Lower lobe of right lung (tissue), 2 donors: Measurements from ENCODE around the gene SLC35A4. TPM values are rescaled to one million over a fixed set of nuclear protein-coding genes. Genes with fewer than 3 reads are reported as not detected.

ENCODE experiments used
- ATAC-seq, 2 donors: fragments of 200-7000 bp; cut with Tn5 transposase; one replicate each; pipeline ENCODE4 v1.9.1; 2020 to 2022; ENCODE audit warnings: mild to moderate bottlenecking in 2 of 2, moderate library complexity in 2 of 2
- DNase-seq: peaks from one replicate; pipeline ENCODE4 v3.0.0-alpha.2; 2020
- H3K27ac ChIP-seq: fragments of 200-600 bp; one replicate; pipeline ENCODE4 v1.8.0; 2022
- H3K27me3 ChIP-seq: fragments of 200-600 bp; one replicate; pipeline ENCODE4 v1.8.0; 2022; ENCODE audit warnings: low read depth
- H3K36me3 ChIP-seq: fragments of 200-600 bp; one replicate; pipeline ENCODE4 v1.8.0; 2022; ENCODE audit warnings: mild to moderate bottlenecking
- H3K4me1 ChIP-seq: fragments of 200-600 bp; one replicate; pipeline ENCODE4 v1.8.0; 2022
- H3K4me3 ChIP-seq: fragments of 200-600 bp; one replicate; pipeline ENCODE4 v1.8.0; 2022; ENCODE audit warnings: mild to moderate bottlenecking
- H3K9me3 ChIP-seq: fragments of 200-600 bp; one replicate; pipeline ENCODE4 v1.8.0; 2022
- intact Hi-C: fragments of 100-400 bp; cut with DNase I; formaldehyde crosslinking; loops from one replicate; pipeline ENCODE4 v1.11.0; 2022
- total RNA-seq: library from RNA; stranded (reverse); fragmentation: NEBNext Ultra II Directional; extraction: Animal tissue kit (Norgen Biotek cat#: 25700); gene quantifications from one replicate; pipeline ENCODE4 v1.2.1, GENCODE V29; 2021
- TF ChIP-seq, protein P1 (sequence below): fragments of 200-600 bp; IDR thresholded peaks from one replicate; pipeline ENCODE4 v1.8.0; 2022; ENCODE audit warnings: antibody characterized with exemption, mild to moderate bottlenecking
- donor health status: DM: no; HTN: yes; CAD: no; lungs with severe emphysema.

SLC35A4 gene
- total RNA-seq, 1 donor from 2014 or later = 71.8 TPM

DNA sequence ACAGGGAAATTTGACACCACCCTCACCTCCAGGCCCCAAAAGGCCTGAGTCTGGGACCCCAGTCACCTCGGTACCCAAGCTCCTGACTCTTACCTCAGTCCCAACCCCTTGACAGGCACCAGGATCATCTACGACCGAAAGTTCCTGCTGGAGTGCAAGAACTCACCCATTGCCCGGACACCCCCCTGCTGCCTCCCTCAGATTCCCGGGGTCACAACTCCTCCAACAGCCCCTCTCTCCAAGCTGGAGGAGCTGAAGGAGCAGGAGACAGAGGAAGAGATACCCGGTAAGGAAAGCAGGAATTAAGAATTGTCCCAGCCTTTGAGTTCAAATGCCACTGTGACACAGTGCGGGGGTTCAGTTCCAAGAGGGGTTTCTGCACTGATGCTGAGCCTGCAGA lies 15.8 kb upstream of the SLC35A4 start:
- H3K27me3 ChIP-seq = no peaks in the 10 kb centered on the region
- H3K36me3 ChIP-seq = peaks cover 53% of the 10 kb centered on the region
- ATAC-seq (no peak), DNase-seq (no peak)
- TF ChIP-seq, protein P1, sequence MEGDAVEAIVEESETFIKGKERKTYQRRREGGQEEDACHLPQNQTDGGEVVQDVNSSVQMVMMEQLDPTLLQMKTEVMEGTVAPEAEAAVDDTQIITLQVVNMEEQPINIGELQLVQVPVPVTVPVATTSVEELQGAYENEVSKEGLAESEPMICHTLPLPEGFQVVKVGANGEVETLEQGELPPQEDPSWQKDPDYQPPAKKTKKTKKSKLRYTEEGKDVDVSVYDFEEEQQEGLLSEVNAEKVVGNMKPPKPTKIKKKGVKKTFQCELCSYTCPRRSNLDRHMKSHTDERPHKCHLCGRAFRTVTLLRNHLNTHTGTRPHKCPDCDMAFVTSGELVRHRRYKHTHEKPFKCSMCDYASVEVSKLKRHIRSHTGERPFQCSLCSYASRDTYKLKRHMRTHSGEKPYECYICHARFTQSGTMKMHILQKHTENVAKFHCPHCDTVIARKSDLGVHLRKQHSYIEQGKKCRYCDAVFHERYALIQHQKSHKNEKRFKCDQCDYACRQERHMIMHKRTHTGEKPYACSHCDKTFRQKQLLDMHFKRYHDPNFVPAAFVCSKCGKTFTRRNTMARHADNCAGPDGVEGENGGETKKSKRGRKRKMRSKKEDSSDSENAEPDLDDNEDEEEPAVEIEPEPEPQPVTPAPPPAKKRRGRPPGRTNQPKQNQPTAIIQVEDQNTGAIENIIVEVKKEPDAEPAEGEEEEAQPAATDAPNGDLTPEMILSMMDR = no peak
- intact Hi-C loops = no loop called here
- H3K4me1 ChIP-seq = peaks cover 38% of the 10 kb centered on the region
- peak overlapping the region; percentile 96 for H3K27ac ChIP-seq
- no peaks in the 10 kb centered on the region for H3K9me3 ChIP-seq
- peak overlapping the region; percentile 61 for H3K4me3 ChIP-seq

DNA sequence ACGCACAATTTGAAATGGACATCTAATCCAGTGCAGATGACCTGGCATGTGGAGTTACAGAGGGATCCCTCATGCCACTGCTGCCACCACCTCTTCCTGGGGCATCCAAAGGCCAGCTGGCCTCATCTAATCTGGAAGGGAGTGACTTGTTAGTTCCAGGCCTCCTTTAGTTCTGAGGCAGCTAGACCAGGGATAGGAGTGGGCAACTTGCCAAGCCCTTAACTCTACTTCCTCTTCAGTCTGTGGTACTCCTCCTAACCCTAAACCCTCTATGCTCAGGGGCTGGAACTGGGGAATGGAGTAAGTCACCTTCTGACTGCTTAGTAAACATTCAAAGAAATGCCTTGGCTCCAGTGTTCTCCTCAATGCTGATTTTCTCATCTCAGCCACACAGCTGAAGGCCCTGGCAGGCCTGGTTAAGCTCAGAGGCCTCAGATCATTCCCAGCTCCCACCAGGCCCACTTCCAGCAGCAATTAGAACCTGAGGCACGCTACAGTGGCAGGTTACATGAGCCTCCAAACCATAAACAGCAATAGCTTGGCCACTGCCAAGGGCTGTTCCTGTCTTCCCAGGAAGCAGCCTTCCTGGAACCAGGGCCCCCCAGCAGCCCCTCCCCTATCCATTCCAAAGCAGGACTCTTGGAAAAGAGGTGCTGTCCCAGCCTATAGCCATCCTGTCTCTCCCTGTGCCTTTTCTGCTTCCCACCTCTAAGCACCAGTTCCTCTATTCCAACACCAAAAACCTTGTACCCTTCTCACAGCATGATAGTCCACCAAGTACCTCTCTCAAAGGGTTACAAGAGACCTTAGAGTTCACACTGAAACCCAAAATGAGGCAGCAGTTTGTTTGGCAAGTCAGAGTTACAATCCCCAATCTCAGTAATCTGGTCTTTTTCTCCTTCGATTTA lies 15.1 kb upstream of the SLC35A4 start:
- H3K27ac ChIP-seq = peak overlapping the region; percentile 96
- DNase-seq = no peak
- H3K4me1 ChIP-seq = peaks cover 45% of the 10 kb centered on the region
- peak in 1 of 2 donors; percentile 14 for ATAC-seq
- intact Hi-C loops = no loop called here
- TF ChIP-seq, protein P1 = no peak
- no peaks in the 10 kb centered on the region for H3K9me3 ChIP-seq
- H3K27me3 ChIP-seq = no peaks in the 10 kb centered on the region
- H3K36me3 ChIP-seq = peaks cover 46% of the 10 kb centered on the region
- H3K4me3 ChIP-seq = no peak overlapping the region

DNA sequence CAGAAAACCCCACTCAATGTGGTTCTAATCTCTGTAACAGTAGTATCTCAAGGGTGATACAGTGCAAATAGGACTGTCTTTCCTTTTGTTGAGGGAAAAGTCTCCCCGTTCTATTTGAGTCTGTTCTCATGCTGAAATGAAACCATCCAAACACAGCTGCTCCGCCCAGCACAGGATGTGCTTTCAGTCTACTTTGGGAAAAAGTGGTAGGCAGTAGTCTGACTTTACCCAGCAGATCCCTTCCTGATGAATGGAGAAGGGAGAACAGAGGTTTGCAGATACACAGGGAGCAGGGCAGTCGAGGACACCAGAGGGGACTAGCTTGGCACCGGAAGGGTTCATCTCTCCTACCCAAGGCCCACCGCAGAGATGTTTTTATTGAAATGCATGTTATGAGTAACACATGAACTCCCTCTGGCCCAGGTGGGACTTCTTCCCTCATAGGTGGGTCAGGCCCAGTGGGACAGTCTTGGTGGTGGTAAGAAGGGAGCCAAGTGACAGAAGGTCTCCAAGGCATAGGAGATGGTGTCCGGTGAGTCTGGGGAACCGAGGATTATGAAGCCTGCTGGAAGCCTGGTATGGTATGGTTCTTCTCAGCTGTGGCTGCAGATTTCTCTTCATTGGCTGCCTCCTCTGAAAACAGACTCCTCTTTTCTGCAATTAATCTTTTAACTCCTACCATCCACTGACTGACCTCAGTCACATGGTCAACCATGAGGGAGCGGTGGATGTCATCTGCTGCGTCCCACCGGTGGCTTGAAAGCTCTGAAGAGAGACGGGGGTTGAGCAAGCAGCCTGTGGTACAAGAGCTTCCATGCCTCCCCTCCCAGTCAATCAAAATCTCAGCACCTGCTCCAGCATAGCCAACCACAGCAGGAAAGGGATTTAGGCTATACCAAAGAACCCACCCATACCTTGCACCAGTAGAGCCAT lies 14.2 kb upstream of the SLC35A4 start:
- H3K36me3 ChIP-seq = peaks cover 37% of the 10 kb centered on the region
- DNase-seq (no peak), ATAC-seq (no peak)
- no peak overlapping the region for H3K4me3 ChIP-seq
- TF ChIP-seq, protein P1 = no peak
- H3K4me1 ChIP-seq = peaks cover 55% of the 10 kb centered on the region
- intact Hi-C loops = no loop called here
- peak overlapping the region; percentile 96 for H3K27ac ChIP-seq
- no peaks in the 10 kb centered on the region for H3K9me3 ChIP-seq
- H3K27me3 ChIP-seq = no peaks in the 10 kb centered on the region

DNA sequence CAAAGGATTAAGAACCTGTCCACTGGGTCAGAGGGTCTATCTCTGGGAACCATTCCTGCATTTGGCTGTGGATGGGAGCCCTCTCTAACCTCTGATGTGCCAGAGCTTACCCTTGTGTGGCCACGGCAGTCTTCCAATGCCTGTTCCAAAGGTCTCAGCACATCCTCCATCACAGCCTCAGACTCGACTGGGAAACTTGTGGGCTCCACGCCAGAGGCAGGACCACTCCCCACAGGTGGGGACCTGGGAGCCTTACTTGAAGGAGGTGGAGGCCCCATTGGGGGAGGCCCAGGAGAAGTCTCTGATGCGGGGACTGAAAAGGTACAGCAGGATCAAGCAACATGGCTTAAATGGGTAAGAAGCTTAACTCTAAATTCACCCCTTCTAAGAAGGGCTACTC lies 12.8 kb upstream of the SLC35A4 start:
- peaks cover 37% of the 10 kb centered on the region for H3K36me3 ChIP-seq
- DNase-seq (no peak), ATAC-seq (no peak)
- H3K4me1 ChIP-seq = peaks cover 63% of the 10 kb centered on the region
- intact Hi-C loops = no loop called here
- no peak overlapping the region for H3K4me3 ChIP-seq
- H3K27me3 ChIP-seq = no peaks in the 10 kb centered on the region
- H3K27ac ChIP-seq = no peak overlapping the region
- TF ChIP-seq, protein P1 = no peak
- no peaks in the 10 kb centered on the region for H3K9me3 ChIP-seq

DNA sequence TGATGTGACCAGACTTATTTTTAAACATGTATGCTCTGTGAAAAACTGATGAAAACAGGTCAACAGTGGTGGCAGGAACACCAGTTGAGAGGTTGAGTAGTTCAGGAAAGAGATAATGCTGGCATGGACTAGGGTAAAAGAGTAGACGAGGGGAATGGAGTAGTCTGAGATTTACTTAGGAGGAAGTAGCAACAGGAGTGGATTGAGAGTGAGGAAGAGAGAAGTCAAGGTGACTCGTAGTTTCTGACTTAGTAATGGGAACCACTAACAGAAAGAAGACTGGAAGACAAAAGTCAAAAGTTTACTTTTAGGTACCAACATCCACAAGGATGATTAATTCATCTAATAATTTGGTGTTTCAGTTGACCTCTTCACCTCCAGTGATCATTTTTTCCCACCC lies 11.0 kb upstream of the SLC35A4 start:
- TF ChIP-seq, protein P1 = no peak
- H3K4me1 ChIP-seq = peaks cover 53% of the 10 kb centered on the region
- intact Hi-C loops = no loop called here
- ATAC-seq (no peak), DNase-seq (no peak)
- H3K9me3 ChIP-seq = no peaks in the 10 kb centered on the region
- H3K27me3 ChIP-seq = no peaks in the 10 kb centered on the region
- H3K27ac ChIP-seq = no peak overlapping the region
- H3K4me3 ChIP-seq = no peak overlapping the region
- H3K36me3 ChIP-seq = peaks cover 35% of the 10 kb centered on the region
